K562 (cell line): ENCODE results near the gene ZNF487. TPM values are rescaled to one million over a fixed set of nuclear protein-coding genes. Genes with fewer than 3 reads are reported as not detected.

Source experiments
- C11orf30 ChIP-seq: fragments of 450-650 bp; IDR thresholded peaks from 2 replicates; pipeline ENCODE4 v1.6.1; 2016; ENCODE audit warnings: low read depth, mild to moderate bottlenecking
- EHMT2 ChIP-seq: fragments of 450-650 bp; IDR thresholded peaks from 2 replicates; pipeline ENCODE4 v1.6.1; 2018; ENCODE audit warnings: antibody characterized with exemption
- KAT7 ChIP-seq: sonication (generic); formaldehyde crosslinking; IDR thresholded peaks from 2 replicates; pipeline ENCODE4 v1.8.0; 2022; ENCODE audit warnings: missing genetic modification reagents, mild to moderate bottlenecking, borderline replicate concordance
- MCM2 ChIP-seq: fragments of 450-650 bp; IDR thresholded peaks from 2 replicates; pipeline ENCODE4 v1.6.1; 2017; ENCODE audit warnings: low read depth, mild to moderate bottlenecking
- PRMT5 ChIP-seq: sonication (generic); formaldehyde crosslinking; IDR thresholded peaks from 2 replicates; pipeline ENCODE4 v1.5.0; 2020; ENCODE audit warnings: missing genetic modification reagents
- PRPF4 ChIP-seq: fragments of 200-400 bp; formaldehyde crosslinking; IDR thresholded peaks from one replicate; pipeline ENCODE4 v1.6.1; 2017; ENCODE audit warnings: low read length, low read depth, mild to moderate bottlenecking; ENCODE audit not compliant: insufficient read depth, poor library complexity, severe bottlenecking
- PTRF ChIP-seq: fragments of 450-650 bp; IDR thresholded peaks from 2 replicates; pipeline ENCODE4 v1.6.1; 2016; ENCODE audit warnings: mild to moderate bottlenecking, missing genetic modification characterization, missing compliant biosample characterization
- RBM25 ChIP-seq: fragments of 200-400 bp; formaldehyde crosslinking; IDR thresholded peaks from 2 replicates; pipeline ENCODE4 v1.6.1; 2018; ENCODE audit warnings: low read length, low read depth, moderate library complexity; ENCODE audit not compliant: severe bottlenecking
- RERE ChIP-seq: sonication (generic); formaldehyde crosslinking; IDR thresholded peaks from 2 replicates; pipeline ENCODE4 v1.8.0; 2023; ENCODE audit warnings: missing genetic modification reagents, mild to moderate bottlenecking, borderline replicate concordance
- RREB1 ChIP-seq: fragments of 250-450 bp; sonication (Bioruptor Pico); IDR thresholded peaks from 2 replicates; pipeline ENCODE4 v1.4.0; 2020
- SRSF1 ChIP-seq: fragments of 200-400 bp; formaldehyde crosslinking; IDR thresholded peaks from 2 replicates; pipeline ENCODE4 v1.6.1; 2017; ENCODE audit warnings: mild to moderate bottlenecking, low read depth, low read length, moderate library complexity
- ZNF184 ChIP-seq: sonication (generic); formaldehyde crosslinking; IDR thresholded peaks from 2 replicates; pipeline ENCODE4 v1.5.0; 2020; ENCODE audit warnings: missing genetic modification reagents
- ZNF395 ChIP-seq: fragments of 200-800 bp; sonication (Bioruptor generic); IDR thresholded peaks from 2 replicates; pipeline ENCODE4 v1.6.1; 2017; ENCODE audit warnings: missing genetic modification characterization, missing compliant biosample characterization
- ZNF41 ChIP-seq: fragments of 250-450 bp; sonication (Bioruptor Pico); conservative IDR thresholded peaks from 2 replicates; pipeline ENCODE4 v1.4.0; 2020; ENCODE audit warnings: mild to moderate bottlenecking
- ZNF696 ChIP-seq: fragments of 250-450 bp; sonication (Bioruptor Pico); conservative IDR thresholded peaks from 2 replicates; pipeline ENCODE4 v1.4.0; 2020; ENCODE audit warnings: mild to moderate bottlenecking, moderate library complexity
- polyA plus RNA-seq, 8 experiments: library from polyadenylated mRNA; depleted of rRNA in 4 of 8; stranded (reverse) in 5 of 8; unstranded in 3 of 8; fragments of >200 nt; fragmentation: Nextera tagmentation in 2 of 8; fragmentation: Illumina TruSeq in 1 of 8; extraction: Ambion mirVana in 2 of 8; extraction: Trizol in 1 of 8; gene quantifications; 2 replicates each; pipeline versions ENCODE4 v1.2.1 to v1.2.3, GENCODE V29; 2011 to 2014; ENCODE audit warnings: inconsistent platforms in 1 of 8, missing spikeins in 1 of 8
- total RNA-seq, 7 experiments: library from RNA; depleted of rRNA in 6 of 7; stranded (reverse); fragments of >200 nt in 6 of 7; fragmentation: Illumina TruSeq in 2 of 7; extraction: Trizol in 2 of 7; gene quantifications; 2 replicates each; pipeline versions ENCODE4 v1.2.1 to v1.2.3, GENCODE V29; 2011 to 2021; ENCODE audit warnings: low replicate concordance in 1 of 7

ZNF487 gene
- total and polyA plus RNA-seq, 9 of the 15 experiments (the other 6 are each of a cell fraction or from before 2014, with no cell fraction given) = 1.9 to 6.5 (median 4.2) TPM

- TF ChIP-seq ZNF395 (CRISPR knock-in tag) (peak; percentile 95), PRPF4 (no peak), EHMT2 (peak; percentile 82), PRMT5 (CRISPR knock-in tag) (no peak), ZNF184 (no peak), MCM2 (no peak), C11orf30 (no peak), ZNF696 (peak; percentile 75; the same call in 1 of the 2 replicates), KAT7 (peak; percentile 84; the same call in 1 of the 2 replicates), SRSF1 (no peak), RERE (CRISPR knock-in tag) (no peak), RBM25 (peak; percentile 14), RREB1 (CRISPR knock-in tag) (peak; percentile 91; the same call in 1 of the 2 replicates), ZNF41 (CRISPR knock-in tag) (peak; percentile 85), PTRF (tag) (peak; percentile 93)
These were observed 18.8 kb upstream of the ZNF487 start (continued) for GRCh38 chr10:43417950-43418768.
